CD8-positive, alpha-beta memory T cell (primary cell): ENCODE data around the gene ALDH16A1. TPM values are rescaled to one million over a fixed set of nuclear protein-coding genes. Genes with fewer than 3 reads are reported as not detected.

Experiments used
- CTCF ChIA-PET: fragments of 350-600 bp; sonication (Branson Sonifier 250); formaldehyde crosslinking; loops from one replicate; lab custom pipeline; 2021; ENCODE audit warnings: antibody characterized with exemption; lab: Charles Lee
- POLR2A ChIA-PET: fragments of 350-600 bp; sonication (Branson Sonifier 250); formaldehyde crosslinking; loops from one replicate; lab custom pipeline; 2021; ENCODE audit warnings: antibody characterized with exemption; lab: Charles Lee
- DNase-seq, 5 donors: peaks; one replicate each; pipeline versions ENCODE4 v3.0.0 to v3.0.0-alpha.2; 2020 to 2022; ENCODE audit warnings: mixed read lengths in 1 of 5
- H3K27ac ChIP-seq: one replicate; pipeline ENCODE4 v1.7.0; 2013; ENCODE audit warnings: low read depth, mild to moderate bottlenecking, low read length, moderate library complexity
- H3K27me3 ChIP-seq: 2 replicates; pipeline ENCODE4 v1.7.0; 2013; ENCODE audit warnings: low read length, mild to moderate bottlenecking; ENCODE audit not compliant: insufficient read depth, poor library complexity, severe bottlenecking
- H3K36me3 ChIP-seq: 2 replicates; pipeline ENCODE4 v1.7.0; 2013; ENCODE audit warnings: mild to moderate bottlenecking, low read length, moderate library complexity; ENCODE audit not compliant: insufficient read depth
- H3K4me1 ChIP-seq: 2 replicates; pipeline ENCODE4 v1.7.0; 2013; ENCODE audit warnings: mild to moderate bottlenecking, low read length, moderate library complexity; ENCODE audit not compliant: insufficient read depth
- H3K4me3 ChIP-seq: 2 replicates; pipeline ENCODE4 v1.7.0; 2013; ENCODE audit warnings: mild to moderate bottlenecking, low read length
- H3K9me3 ChIP-seq: 2 replicates; pipeline ENCODE4 v1.7.0; 2013; ENCODE audit warnings: mild to moderate bottlenecking, low read length
- H3K27ac Mint-ChIP-seq, 8 donors: one replicate each; pipeline ENCODE4 v1.8.0; 2020 to 2021; ENCODE audit warnings: mixed read lengths in 8 of 8, mild to moderate bottlenecking in 6 of 8, inconsistent platforms in 3 of 8, moderate library complexity in 3 of 8
- H3K27me3 Mint-ChIP-seq, 2 donors: one replicate each; pipeline ENCODE4 v1.8.0; 2020 to 2021; ENCODE audit warnings: mixed read lengths in 2 of 2, mild to moderate bottlenecking in 1 of 2, moderate library complexity in 1 of 2
- H3K36me3 Mint-ChIP-seq, 3 donors: one replicate each; pipeline ENCODE4 v1.8.0; 2020 to 2021; ENCODE audit warnings: mixed read lengths in 3 of 3, inconsistent platforms in 1 of 3, mild to moderate bottlenecking in 1 of 3
- H3K4me1 Mint-ChIP-seq, 3 donors: one replicate each; pipeline ENCODE4 v1.8.0; 2020 to 2021; ENCODE audit warnings: mixed read lengths in 3 of 3, inconsistent platforms in 1 of 3, mild to moderate bottlenecking in 1 of 3
- H3K4me3 Mint-ChIP-seq, 7 donors: one replicate each; pipeline ENCODE4 v1.8.0; 2020 to 2021; ENCODE audit warnings: mixed read lengths in 7 of 7, mild to moderate bottlenecking in 6 of 7, moderate library complexity in 4 of 7, inconsistent platforms in 2 of 7
- H3K9me3 Mint-ChIP-seq, 5 donors: one replicate each; pipeline ENCODE4 v1.8.0; 2020 to 2022; ENCODE audit warnings: mixed read lengths in 5 of 5, mild to moderate bottlenecking in 3 of 5, moderate library complexity in 2 of 5, inconsistent platforms in 1 of 5
- polyA plus RNA-seq: library from polyadenylated mRNA; unstranded; fragments of 300-500 nt; fragmentation: Illumina TruSeq; gene quantifications from one replicate; pipeline ENCODE4 v1.2.3, GENCODE V29; 2021
- total RNA-seq, 2 experiments: library from RNA; stranded (reverse); gene quantifications; one replicate each; pipeline ENCODE4 v1.2.3, GENCODE V29; 2021

Gene ALDH16A1
- total and polyA plus RNA-seq, 3 experiments from 2014 or later: 32.5 to 51.8 (median 46.7) TPM

DNA sequence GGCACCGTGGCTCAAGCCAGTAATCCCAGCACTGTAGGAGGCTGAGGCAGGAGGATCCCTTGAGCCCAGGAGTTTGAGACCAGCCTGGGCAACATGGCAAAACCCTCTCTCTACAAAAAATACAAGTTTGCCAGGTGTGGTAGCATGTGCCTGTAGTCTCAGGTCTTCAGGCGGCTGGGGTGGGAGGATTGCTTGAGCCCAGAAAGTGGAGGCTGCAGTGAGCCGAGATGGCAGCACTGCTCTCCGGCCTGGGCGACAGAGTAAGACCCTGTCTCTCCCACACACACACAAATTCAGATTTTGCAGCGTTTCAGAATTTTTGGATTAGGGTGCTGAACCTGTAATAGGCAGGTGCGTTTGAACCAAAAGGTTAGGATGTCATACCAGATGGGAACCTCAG lies 45.5 kb downstream of the ALDH16A1 start:
- H3K4me1 ChIP-seq: peaks cover 50% of the 10 kb centered on the region
- H3K36me3 Mint-ChIP-seq: peaks cover 10 to 49% (median 17%) of the 10 kb centered on the region in 3 donors
- peak overlapping the region; percentile 94 for H3K27ac ChIP-seq
- no peaks in the 10 kb centered on the region for H3K27me3 ChIP-seq
- no peaks in the 10 kb centered on the region for H3K9me3 ChIP-seq
- H3K9me3 Mint-ChIP-seq: peaks cover 0 to 4% (median 1%) of the 10 kb centered on the region in 5 donors
- peaks cover 58 to 70% (median 65%) of the 10 kb centered on the region in 3 donors for H3K4me1 Mint-ChIP-seq
- peak overlapping the region; percentile 95 for H3K4me3 ChIP-seq
- ChIA-PET POLR2A (interaction anchor here (0.6 to 2.8 kb wide), 3 partner anchors 20 to 178 kb away, joined by 3 to 14 read pairs (median 4); partner anchors contain the start of genes BCL2L12, IRF3 and PRMT1), CTCF (interaction anchor here (0.8 to 1.4 kb wide), 2 partner anchors 25 to 72 kb away, joined by 3 to 6 read pairs; partner anchors contain the start of gene FLT3LG)
- peaks cover 0 to 13% of the 10 kb centered on the region in 2 donors for H3K27me3 Mint-ChIP-seq
- H3K27ac Mint-ChIP-seq: peak overlapping the region; percentile 88 to 99 (median 98)
- peaks cover 25% of the 10 kb centered on the region for H3K36me3 ChIP-seq
- peak overlapping the region; percentile 95 to 100 (median 100) for H3K4me3 Mint-ChIP-seq
- peak in 1 of 5 donors; percentile 11 for DNase-seq

DNA sequence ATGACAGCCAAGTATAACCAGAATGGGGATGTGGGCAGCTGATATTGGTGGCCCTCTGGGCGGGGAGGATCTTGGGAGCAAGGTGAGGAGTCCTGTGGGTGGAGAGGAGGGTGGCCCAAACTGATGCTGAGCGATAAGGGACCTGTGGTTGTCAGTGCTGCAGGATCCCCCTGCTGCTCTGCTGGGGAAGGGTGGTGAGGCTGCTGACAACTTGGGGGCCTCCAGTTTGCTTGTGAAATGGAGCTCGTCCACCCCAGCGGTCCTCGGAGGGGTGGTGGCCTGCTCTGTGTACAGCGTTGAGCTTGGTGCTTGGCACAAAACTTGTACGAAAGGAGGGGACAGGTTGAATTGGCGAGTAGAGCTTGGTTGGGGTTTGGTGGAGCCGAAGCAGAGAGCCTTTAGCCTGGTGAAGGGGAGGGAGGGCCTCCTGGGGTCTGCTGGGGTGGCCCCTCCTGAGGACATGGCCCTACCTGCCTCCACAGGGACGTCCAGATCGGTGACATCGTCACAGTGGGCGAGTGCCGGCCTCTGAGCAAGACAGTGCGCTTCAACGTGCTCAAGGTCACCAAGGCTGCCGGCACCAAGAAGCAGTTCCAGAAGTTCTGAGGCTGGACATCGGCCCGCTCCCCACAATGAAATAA lies 46.1 kb downstream of the ALDH16A1 start:
- H3K36me3 Mint-ChIP-seq: peaks cover 10 to 47% (median 17%) of the 10 kb centered on the region in 3 donors
- peak in 3 of 5 donors; percentile 30 to 48 (median 35) for DNase-seq
- H3K4me1 ChIP-seq: peaks cover 50% of the 10 kb centered on the region
- no peaks in the 10 kb centered on the region for H3K27me3 ChIP-seq
- H3K9me3 Mint-ChIP-seq: peaks cover 0 to 2% (median 0%) of the 10 kb centered on the region in 5 donors
- H3K9me3 ChIP-seq: no peaks in the 10 kb centered on the region
- peak overlapping the region; percentile 95 to 100 (median 100) for H3K4me3 Mint-ChIP-seq
- peaks cover 25% of the 10 kb centered on the region for H3K36me3 ChIP-seq
- peak overlapping the region; percentile 94 for H3K27ac ChIP-seq
- peak overlapping the region; percentile 95 for H3K4me3 ChIP-seq
- ChIA-PET CTCF (interaction anchor here (0.9 to 1.4 kb wide), 4 partner anchors 8 to 72 kb away, joined by 3 to 6 read pairs (median 3); no protein-coding TSS in a partner anchor), POLR2A (interaction anchor here (0.5 to 2.8 kb wide), 5 partner anchors 21 to 859 kb away, joined by 3 to 14 read pairs (median 7); partner anchors contain the start of genes BCL2L12, IRF3 and PRMT1)
- peaks cover 0 to 12% of the 10 kb centered on the region in 2 donors for H3K27me3 Mint-ChIP-seq
- H3K4me1 Mint-ChIP-seq: peaks cover 55 to 67% (median 62%) of the 10 kb centered on the region in 3 donors
- H3K27ac Mint-ChIP-seq: peak overlapping the region; percentile 88 to 99 (median 98)

GRCh38 chr19:49502866-49503581 lies 50.0 kb downstream of the ALDH16A1 start:
- Histone ChIP-seq H3K36me3 (peaks cover 17% of the 10 kb centered on the region), H3K27ac (no peak overlapping the region), H3K9me3 (no peaks in the 10 kb centered on the region), H3K4me3 (no peak overlapping the region), H3K4me1 (peaks cover 44% of the 10 kb centered on the region), H3K27me3 (no peaks in the 10 kb centered on the region)
- Mint-ChIP-seq H3K4me3 (peak overlapping the region in 6 of 7 donors; percentile 5 to 45 (median 24)), H3K4me1 (peaks cover 38 to 48% (median 44%) of the 10 kb centered on the region in 3 donors), H3K36me3 (peaks cover 8 to 28% (median 13%) of the 10 kb centered on the region in 3 donors), H3K27ac (peak overlapping the region; percentile 88 to 99 (median 96)), H3K9me3 (peaks cover 0 to 2% (median 0%) of the 10 kb centered on the region in 5 donors), H3K27me3 (peaks cover 0 to 10% of the 10 kb centered on the region in 2 donors)
- CTCF ChIA-PET: interaction anchor here (0.6 to 10.8 kb wide), 14 partner anchors 11 to 178 kb away, joined by 3 to 138 read pairs (median 4); partner anchors contain the start of genes RCN3 and RRAS
- DNase-seq: peak in 3 of 5 donors; percentile 21 to 59 (median 59)
- POLR2A ChIA-PET: interaction anchor here (0.6 to 1.7 kb wide), 2 partner anchors 34 to 174 kb away, joined by 3 to 4 read pairs; partner anchors contain the start of gene PRMT1

GRCh38 chr19:49503582-49503962 lies 50.5 kb downstream of the ALDH16A1 start:
- no peak overlapping the region for H3K4me3 Mint-ChIP-seq
- Histone ChIP-seq H3K9me3 (no peaks in the 10 kb centered on the region), H3K4me1 (peaks cover 38% of the 10 kb centered on the region), H3K27me3 (no peaks in the 10 kb centered on the region), H3K36me3 (peaks cover 12% of the 10 kb centered on the region), H3K27ac (no peak overlapping the region), H3K4me3 (no peak overlapping the region)
- CTCF ChIA-PET: interaction anchor here (0.6 to 10.8 kb wide), 12 partner anchors 15 to 177 kb away, joined by 3 to 138 read pairs (median 4); partner anchors contain the start of genes RCN3 and RRAS
- peak overlapping the region in 5 of 8 donors; percentile 36 to 99 (median 97) for H3K27ac Mint-ChIP-seq
- H3K9me3 Mint-ChIP-seq: peaks cover 0 to 2% (median 0%) of the 10 kb centered on the region in 5 donors
- H3K4me1 Mint-ChIP-seq: peaks cover 33 to 42% (median 39%) of the 10 kb centered on the region in 3 donors
- H3K36me3 Mint-ChIP-seq: peaks cover 8 to 22% (median 12%) of the 10 kb centered on the region in 3 donors
- no peak for DNase-seq
- peaks cover 0 to 10% of the 10 kb centered on the region in 2 donors for H3K27me3 Mint-ChIP-seq
- POLR2A ChIA-PET: interaction anchor here (1.7 kb wide), 1 partner anchor 173 kb away, joined by 4 read pairs; the partner anchor contains the start of gene PRMT1

DNA sequence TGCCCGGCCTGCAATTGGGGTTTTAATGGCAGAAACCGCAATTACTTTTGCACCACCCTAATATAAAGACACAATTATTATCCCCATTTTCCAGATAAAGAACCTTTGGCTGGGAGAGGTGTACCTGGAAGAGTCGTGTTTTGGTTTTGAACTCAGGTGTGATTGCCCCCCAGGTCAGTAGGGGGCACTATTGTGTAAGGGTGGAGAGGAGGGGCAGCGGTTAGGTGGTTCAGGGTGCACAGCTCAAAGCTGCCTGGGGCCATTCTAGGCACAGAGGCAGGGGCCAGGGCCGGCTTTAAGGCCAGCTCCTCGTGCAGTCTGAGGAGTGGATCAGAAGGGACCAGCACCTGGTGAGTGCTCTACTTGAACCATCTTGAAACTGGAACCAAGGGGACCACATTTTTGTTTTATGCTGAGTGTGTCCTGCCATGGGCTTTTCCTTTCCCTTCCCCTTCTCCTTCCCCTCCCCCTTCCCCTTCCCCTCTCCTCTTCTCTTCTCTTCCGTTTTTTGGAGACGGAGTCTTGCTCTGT lies 53.6 kb downstream of the ALDH16A1 start:
- no peaks in the 10 kb centered on the region for H3K27me3 Mint-ChIP-seq
- peak overlapping the region in 7 of 8 donors; percentile 24 to 87 (median 65) for H3K27ac Mint-ChIP-seq
- no peaks in the 10 kb centered on the region for H3K9me3 Mint-ChIP-seq
- no peaks in the 10 kb centered on the region for H3K9me3 ChIP-seq
- H3K27ac ChIP-seq: no peak overlapping the region
- no peaks in the 10 kb centered on the region for H3K36me3 ChIP-seq
- H3K4me1 Mint-ChIP-seq: peaks cover 25 to 31% (median 29%) of the 10 kb centered on the region in 3 donors
- DNase-seq: peak; percentile 65 to 86 (median 72)
- H3K4me3 Mint-ChIP-seq: peak overlapping the region in 3 of 7 donors; percentile 14 to 55 (median 35)
- ChIA-PET CTCF (interaction anchor here (0.7 to 10.8 kb wide), 17 partner anchors 9 to 281 kb away, joined by 3 to 138 read pairs (median 4); partner anchors contain the start of genes NOSIP and RCN3), POLR2A (interaction anchor here (0.6 to 2.0 kb wide), 4 partner anchors 40 to 134 kb away, joined by 3 to 15 read pairs (median 4); partner anchors contain the start of gene RRAS)
- peaks cover 32% of the 10 kb centered on the region for H3K4me1 ChIP-seq
- H3K4me3 ChIP-seq: no peak overlapping the region
- H3K36me3 Mint-ChIP-seq: peaks cover 0 to 1% (median 0%) of the 10 kb centered on the region in 3 donors
- no peaks in the 10 kb centered on the region for H3K27me3 ChIP-seq

GRCh38 chr19:49507803-49508494 lies 54.9 kb downstream of the ALDH16A1 start:
- H3K4me1 ChIP-seq: peaks cover 30% of the 10 kb centered on the region
- no peaks in the 10 kb centered on the region for H3K36me3 ChIP-seq
- H3K4me3 ChIP-seq: no peak overlapping the region
- no peak overlapping the region for H3K27ac ChIP-seq
- no peaks in the 10 kb centered on the region for H3K9me3 ChIP-seq
- CTCF ChIA-PET: interaction anchor here (10.8 kb wide), 1 partner anchor 40 kb away, joined by 138 read pairs; no protein-coding TSS in a partner anchor
- Mint-ChIP-seq H3K4me3 (no peak overlapping the region), H3K27ac (peak overlapping the region in 3 of 8 donors; percentile 5 to 71 (median 61)), H3K4me1 (peaks cover 19 to 28% (median 20%) of the 10 kb centered on the region in 3 donors), H3K27me3 (no peaks in the 10 kb centered on the region), H3K36me3 (peaks cover 0 to 1% (median 0%) of the 10 kb centered on the region in 3 donors), H3K9me3 (no peaks in the 10 kb centered on the region)
- H3K27me3 ChIP-seq: no peaks in the 10 kb centered on the region
- POLR2A ChIA-PET: no interaction called here
- no peak for DNase-seq
